KOPT-K1 (cell line): ENCODE data around the gene SLC29A4.
"Not testable (repeated sequence)": the region's sequence is repeated elsewhere in the genome, so short reads cannot be mapped to it uniquely, and the experiment has no call there.

ENCODE experiments used
- H3K27ac ChIP-seq: fragments of 200-600 bp; sonication (generic); 2 replicates; pipeline ENCODE4 v1.5.1; 2016; ENCODE audit warnings: antibody characterized with exemption, mild to moderate bottlenecking, low read depth, low read length; ENCODE audit not compliant: poor library complexity, severe bottlenecking
- H3K36me3 ChIP-seq: fragments of 200-600 bp; sonication (generic); 2 replicates; pipeline ENCODE4 v1.5.1; 2017; ENCODE audit warnings: antibody characterized with exemption, mild to moderate bottlenecking, low read length, moderate library complexity; ENCODE audit not compliant: insufficient read depth
- H3K9me3 ChIP-seq: fragments of 200-600 bp; sonication (generic); 2 replicates; pipeline ENCODE4 v1.5.1; 2017; ENCODE audit warnings: antibody characterized with exemption, low read length, mild to moderate bottlenecking; ENCODE audit not compliant: insufficient read depth, poor library complexity, severe bottlenecking

SLC29A4 gene

GRCh38 chr7:5282543-5283316, at the start of gene SLC29A4:
Gene SLC29A4 (plus strand): TSS chr7:5282943. CDS start chr7:5287817, 4,874 bp downstream.
- Histone ChIP-seq H3K36me3 (no peaks in the 10 kb centered on the region), H3K27ac (no peak within 1 kb of the TSS), H3K9me3 (no peaks in the 10 kb centered on the region)

DNA sequence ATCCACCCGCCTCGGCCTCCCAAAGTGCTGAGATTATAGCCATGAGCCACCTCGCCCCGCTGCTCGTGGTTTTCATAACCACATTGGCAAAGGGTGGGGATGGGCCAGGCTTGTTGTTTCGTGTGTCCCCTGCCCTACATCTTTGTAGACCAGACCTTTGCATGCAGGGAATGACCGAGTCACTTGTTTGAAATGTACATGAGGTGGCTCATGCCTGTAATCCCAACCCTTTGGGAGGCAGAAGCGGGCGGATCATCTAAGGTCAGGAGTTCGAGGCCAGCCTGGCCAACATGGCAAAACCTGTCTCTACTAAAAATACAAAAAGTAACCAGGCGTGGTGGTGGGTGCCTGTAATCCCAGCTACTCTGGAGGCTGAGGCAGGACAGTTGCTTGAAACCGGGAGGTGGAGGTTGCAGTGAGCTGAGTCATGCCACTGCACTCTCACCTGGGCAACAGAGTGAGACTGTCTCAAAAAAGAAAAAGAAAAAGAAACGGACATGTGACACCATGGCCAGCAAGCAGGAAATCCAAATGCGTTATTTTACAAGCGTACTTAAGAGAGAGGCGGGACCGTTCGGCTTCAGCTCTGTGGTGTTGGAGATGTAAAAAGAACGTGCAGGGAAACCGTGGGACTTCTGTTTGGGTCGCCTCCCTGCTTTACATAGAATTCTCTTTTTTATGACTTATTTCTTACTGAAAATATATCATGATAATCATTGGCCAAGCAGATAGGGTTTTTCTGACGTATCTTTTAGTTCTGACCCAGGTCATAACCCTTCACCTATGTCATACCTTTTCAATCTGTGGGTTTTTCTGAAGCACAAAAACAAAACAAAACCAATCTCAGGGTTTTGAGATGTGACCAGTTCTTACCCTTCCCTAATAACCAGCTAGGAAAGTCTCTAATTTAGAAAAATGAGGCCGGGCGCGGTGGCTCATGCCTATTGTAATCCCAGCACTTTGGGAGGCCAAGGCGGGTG, 47.6 kb upstream of the SLC29A4 start:
- H3K9me3 ChIP-seq, result no peaks in the 10 kb centered on the region
- H3K36me3 ChIP-seq, result peaks cover 30% of the 10 kb centered on the region
- no peak overlapping the region for H3K27ac ChIP-seq

DNA sequence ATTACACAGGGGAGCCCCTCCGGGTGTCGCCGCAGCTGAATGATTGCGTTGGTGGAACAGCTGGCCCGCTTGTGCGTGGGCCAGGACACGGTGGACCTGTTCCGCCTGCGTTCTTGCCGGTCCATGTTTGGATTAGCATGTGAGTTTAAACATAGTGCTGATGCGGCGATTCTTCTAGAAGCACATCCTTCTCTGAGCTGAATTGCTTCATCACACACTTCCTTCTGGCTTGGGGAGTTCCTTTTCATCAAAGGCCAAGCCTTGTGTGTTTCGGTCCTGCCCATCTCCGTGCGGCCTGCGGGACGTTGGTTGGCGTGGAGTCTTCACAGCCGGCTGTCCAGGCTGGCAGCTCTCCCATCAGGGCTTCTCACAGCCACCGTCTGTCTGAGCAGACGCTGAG, 45.5 kb upstream of the SLC29A4 start:
- no peak overlapping the region for H3K27ac ChIP-seq
- no peaks in the 10 kb centered on the region for H3K9me3 ChIP-seq
- H3K36me3 ChIP-seq, result peaks cover 9% of the 10 kb centered on the region

- Histone ChIP-seq H3K36me3 (no peaks in the 10 kb centered on the region), H3K27ac (no peak overlapping the region)
Observed at GRCh38 chr7:5238500-5238899, 44.2 kb upstream of the SLC29A4 start.

DNA sequence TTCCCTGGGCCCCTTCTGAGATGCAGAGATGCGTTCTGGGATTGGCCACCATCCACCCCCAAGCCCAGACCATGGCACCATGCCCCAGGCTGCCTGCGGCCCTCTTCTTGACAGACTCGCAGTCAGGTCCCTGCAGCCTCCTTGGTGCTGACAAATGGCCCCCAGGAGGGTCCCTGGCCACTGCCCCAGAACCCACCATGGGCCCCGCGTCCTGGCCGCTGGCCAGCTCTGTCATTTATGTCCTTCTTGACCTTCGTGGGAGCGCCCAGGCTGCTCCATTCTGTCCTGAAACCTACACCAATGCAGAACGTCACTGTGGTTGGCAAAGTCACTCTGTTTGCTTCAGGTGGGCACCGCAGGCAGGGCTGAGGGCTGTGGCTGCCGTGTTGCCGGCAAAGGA, 39.5 kb upstream of the SLC29A4 start:
- Histone ChIP-seq H3K9me3 (peaks cover 13% of the 10 kb centered on the region), H3K36me3 (no peaks in the 10 kb centered on the region), H3K27ac (no peak overlapping the region)

More at GRCh38 chr7:5238500-5238899, 44.2 kb upstream of the SLC29A4 start:
- H3K9me3 ChIP-seq, result no peaks in the 10 kb centered on the region

GRCh38 chr7:5248201-5248885, 34.4 kb upstream of the SLC29A4 start:
- H3K36me3 ChIP-seq, result no peaks in the 10 kb centered on the region
- peaks cover 13% of the 10 kb centered on the region for H3K9me3 ChIP-seq
- no peak overlapping the region for H3K27ac ChIP-seq

- H3K9me3 ChIP-seq, H3K36me3 ChIP-seq, H3K27ac ChIP-seq: not testable (repeated sequence)
Observed at GRCh38 chr7:5250787-5251186, 32.0 kb upstream of the SLC29A4 start.

- not testable (repeated sequence) for H3K27ac ChIP-seq, H3K36me3 ChIP-seq
Observed at GRCh38 chr7:5253529-5253928, 29.2 kb upstream of the SLC29A4 start.

GRCh38 chr7:5254371-5254770, 28.4 kb upstream of the SLC29A4 start:
- not testable (repeated sequence) for H3K27ac ChIP-seq, H3K36me3 ChIP-seq

More at GRCh38 chr7:5253529-5253928, 29.2 kb upstream of the SLC29A4 start:
- not testable (repeated sequence) for H3K9me3 ChIP-seq

DNA sequence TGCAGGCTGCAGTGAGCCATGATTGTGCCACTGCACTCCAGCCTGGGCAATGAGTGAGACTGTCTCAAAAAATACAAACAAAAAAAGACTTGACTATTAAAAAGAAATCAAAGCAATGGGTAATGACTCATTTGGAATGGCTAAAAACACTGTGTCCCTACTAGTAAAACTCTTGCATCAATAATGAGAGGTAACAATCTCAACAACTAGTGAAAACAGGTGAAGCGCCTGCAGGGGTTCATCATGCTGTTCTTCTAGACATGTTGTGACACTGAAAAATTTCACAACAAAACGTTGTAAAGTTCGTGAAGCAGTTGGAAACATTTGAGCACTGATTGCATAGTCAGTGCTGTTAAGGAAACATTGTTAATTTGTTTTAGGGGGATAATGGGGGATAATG, 26.9 kb upstream of the SLC29A4 start:
- no peaks in the 10 kb centered on the region for H3K9me3 ChIP-seq
- no peaks in the 10 kb centered on the region for H3K36me3 ChIP-seq
- H3K27ac ChIP-seq, result no peak overlapping the region

More at GRCh38 chr7:5254371-5254770, 28.4 kb upstream of the SLC29A4 start:
- H3K9me3 ChIP-seq, result not testable (repeated sequence)

DNA sequence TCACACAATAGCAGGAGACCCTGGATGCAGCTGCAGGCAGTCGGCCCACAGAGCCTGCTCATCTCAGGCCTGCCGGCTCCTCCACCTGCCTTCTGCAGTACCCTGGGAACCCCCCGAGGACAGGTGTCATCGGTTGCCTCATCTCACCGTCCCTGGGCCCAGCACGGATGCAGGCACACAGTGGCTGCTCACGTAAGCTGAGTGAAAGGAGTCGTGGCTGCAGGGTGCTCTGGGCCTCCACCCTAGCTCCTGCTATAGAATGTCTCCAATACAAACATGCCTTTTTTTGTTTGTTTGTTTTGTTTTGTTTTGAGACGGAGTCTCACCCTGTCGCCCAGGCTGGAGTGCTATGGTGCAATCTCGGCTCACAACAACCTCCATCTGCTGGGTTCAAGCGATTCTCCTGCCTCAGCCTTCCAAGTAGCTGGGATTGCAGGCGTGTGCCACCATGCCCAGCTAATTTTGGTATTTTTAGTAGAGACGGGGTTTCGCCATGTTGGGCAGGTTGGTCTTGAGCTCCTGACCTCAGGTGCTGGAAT, 22.1 kb upstream of the SLC29A4 start:
- not testable (repeated sequence) for H3K27ac ChIP-seq, H3K36me3 ChIP-seq, H3K9me3 ChIP-seq

GRCh38 chr7:5263066-5263465, 19.7 kb upstream of the SLC29A4 start:
- H3K9me3 ChIP-seq, H3K36me3 ChIP-seq, H3K27ac ChIP-seq: not testable (repeated sequence)

GRCh38 chr7:5265320-5266190, 17.2 kb upstream of the SLC29A4 start:
- Histone ChIP-seq H3K9me3 (no peaks in the 10 kb centered on the region), H3K36me3 (no peaks in the 10 kb centered on the region), H3K27ac (no peak overlapping the region)
